ENCODE results near the gene SORCS2. TPM values are rescaled to one million over a fixed set of nuclear protein-coding genes. Genes with fewer than 3 reads are reported as not detected.

The SORCS2 gene
- total RNA-seq, 1 donor from 2014 or later: 13.4 TPM

DNA sequence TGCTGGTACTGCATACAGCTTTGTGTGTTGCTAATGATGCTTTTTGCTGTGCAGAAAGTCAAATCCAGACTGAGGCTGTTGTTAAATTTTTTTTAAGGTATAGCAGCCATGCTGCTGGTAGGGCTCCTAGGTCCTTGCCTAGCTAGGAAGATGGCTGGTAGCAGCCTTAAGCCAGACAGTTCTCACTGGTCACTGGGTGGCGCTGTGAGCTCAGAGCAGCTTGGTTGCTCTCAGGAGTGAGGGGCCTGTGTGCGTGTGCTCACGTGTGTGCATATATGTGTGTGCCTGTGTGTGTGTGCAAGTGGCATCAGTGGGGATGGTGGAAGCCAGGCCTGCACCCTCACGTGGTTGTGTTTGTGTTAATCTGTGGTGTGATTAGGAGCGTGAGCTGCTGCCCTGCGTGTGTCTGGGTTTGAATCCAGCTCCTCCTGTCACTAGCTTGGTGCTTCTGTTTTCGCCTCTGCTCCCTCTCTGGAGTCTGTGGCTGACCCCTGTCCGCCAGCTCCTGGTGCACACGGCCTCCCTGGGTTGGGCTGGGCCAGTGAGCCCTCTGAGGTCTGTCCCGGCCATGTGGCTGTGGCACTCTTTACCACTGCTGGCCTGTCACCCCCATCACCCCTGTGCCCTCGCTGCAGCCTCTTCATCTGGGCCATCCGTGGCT lies 46.1 kb downstream of the SORCS2 start:
- no peaks in the 10 kb centered on the region for H3K36me3 Mint-ChIP-seq
- H3K27me3 Mint-ChIP-seq: no peaks in the 10 kb centered on the region
- DNase-seq (ENCODE audit: extremely low spot score, unreplicated experiment): no peak
- peaks cover 31% of the 10 kb centered on the region for H3K4me1 Mint-ChIP-seq (ENCODE audit: unreplicated experiment)
- TF ChIP-seq, protein P1, sequence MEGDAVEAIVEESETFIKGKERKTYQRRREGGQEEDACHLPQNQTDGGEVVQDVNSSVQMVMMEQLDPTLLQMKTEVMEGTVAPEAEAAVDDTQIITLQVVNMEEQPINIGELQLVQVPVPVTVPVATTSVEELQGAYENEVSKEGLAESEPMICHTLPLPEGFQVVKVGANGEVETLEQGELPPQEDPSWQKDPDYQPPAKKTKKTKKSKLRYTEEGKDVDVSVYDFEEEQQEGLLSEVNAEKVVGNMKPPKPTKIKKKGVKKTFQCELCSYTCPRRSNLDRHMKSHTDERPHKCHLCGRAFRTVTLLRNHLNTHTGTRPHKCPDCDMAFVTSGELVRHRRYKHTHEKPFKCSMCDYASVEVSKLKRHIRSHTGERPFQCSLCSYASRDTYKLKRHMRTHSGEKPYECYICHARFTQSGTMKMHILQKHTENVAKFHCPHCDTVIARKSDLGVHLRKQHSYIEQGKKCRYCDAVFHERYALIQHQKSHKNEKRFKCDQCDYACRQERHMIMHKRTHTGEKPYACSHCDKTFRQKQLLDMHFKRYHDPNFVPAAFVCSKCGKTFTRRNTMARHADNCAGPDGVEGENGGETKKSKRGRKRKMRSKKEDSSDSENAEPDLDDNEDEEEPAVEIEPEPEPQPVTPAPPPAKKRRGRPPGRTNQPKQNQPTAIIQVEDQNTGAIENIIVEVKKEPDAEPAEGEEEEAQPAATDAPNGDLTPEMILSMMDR (conservative IDR thresholded peaks at IDR 0.05): peak; percentile 55
- H3K4me3 Mint-ChIP-seq: no peak overlapping the region
- no peaks in the 10 kb centered on the region for H3K9me3 Mint-ChIP-seq
- no peak overlapping the region for H3K27ac Mint-ChIP-seq

DNA sequence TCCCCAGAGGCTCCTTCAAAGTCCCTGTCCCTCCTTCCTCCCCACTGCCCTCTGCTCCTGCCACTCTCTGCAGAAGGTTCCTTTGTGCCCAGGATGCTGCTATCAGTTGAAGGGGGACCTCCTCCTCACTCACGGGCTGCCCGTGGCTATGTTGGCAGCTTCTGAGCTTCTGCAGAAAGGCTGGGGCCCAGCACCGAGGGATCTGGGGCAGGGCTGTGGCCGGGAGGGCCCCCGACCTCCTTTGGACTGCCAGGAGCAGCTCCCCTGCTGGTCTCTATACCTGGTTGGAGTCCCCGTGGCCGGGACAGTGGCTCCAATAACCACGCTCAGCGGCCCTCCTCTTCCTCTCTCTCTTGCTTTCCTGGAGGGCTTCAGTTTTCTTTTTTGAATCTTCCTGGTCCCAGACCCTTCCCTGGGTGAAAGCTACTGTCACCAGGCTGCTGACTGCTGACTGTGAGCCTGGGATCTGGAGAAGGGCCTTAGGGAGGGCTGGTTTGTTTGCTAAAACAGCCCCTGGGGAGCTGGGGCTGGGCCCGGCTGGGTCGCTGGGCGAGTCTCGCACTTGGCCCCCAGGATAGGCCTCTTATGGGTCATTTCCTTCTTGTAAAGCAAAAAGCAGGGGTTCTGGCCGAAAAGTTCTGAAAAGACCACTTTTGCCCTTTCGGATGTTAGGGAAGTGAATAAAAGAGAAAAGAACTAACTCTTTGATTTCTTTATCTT lies 46.9 kb downstream of the SORCS2 start:
- no peak for DNase-seq (ENCODE audit: extremely low spot score, unreplicated experiment)
- H3K36me3 Mint-ChIP-seq: no peaks in the 10 kb centered on the region
- H3K9me3 Mint-ChIP-seq: no peaks in the 10 kb centered on the region
- H3K27ac Mint-ChIP-seq: no peak overlapping the region
- no peaks in the 10 kb centered on the region for H3K27me3 Mint-ChIP-seq
- TF ChIP-seq, protein P1 (conservative IDR thresholded peaks at IDR 0.05): no peak
- H3K4me3 Mint-ChIP-seq: no peak overlapping the region
- peaks cover 31% of the 10 kb centered on the region for H3K4me1 Mint-ChIP-seq (ENCODE audit: unreplicated experiment)

DNA sequence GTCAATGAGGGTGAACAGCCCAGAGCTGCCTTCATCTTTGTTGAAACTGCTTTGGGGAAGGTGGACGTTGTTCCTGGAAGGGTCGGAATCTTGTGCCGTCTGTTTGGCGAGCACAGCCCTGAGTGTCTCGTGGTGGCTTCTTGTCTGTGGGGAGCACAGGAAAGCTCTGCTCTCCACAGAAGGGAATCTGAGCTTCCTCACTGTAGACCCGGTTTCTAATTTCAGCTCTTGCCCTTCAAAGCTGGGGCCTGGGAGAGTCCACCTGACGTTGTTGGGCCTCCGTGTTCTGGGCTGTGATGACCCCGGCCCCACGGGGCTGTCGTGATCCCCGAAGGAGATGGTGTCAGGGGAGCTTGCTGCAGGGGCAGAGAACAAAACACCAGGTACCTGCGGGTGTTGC lies 47.5 kb downstream of the SORCS2 start:
- Mint-ChIP-seq H3K36me3 (no peaks in the 10 kb centered on the region), H3K4me3 (no peak overlapping the region), H3K4me1 (ENCODE audit: unreplicated experiment) (peaks cover 31% of the 10 kb centered on the region), H3K27me3 (no peaks in the 10 kb centered on the region), H3K27ac (no peak overlapping the region), H3K9me3 (no peaks in the 10 kb centered on the region)
- TF ChIP-seq, protein P1 (conservative IDR thresholded peaks at IDR 0.05): no peak
- no peak for DNase-seq (ENCODE audit: extremely low spot score, unreplicated experiment)

DNA sequence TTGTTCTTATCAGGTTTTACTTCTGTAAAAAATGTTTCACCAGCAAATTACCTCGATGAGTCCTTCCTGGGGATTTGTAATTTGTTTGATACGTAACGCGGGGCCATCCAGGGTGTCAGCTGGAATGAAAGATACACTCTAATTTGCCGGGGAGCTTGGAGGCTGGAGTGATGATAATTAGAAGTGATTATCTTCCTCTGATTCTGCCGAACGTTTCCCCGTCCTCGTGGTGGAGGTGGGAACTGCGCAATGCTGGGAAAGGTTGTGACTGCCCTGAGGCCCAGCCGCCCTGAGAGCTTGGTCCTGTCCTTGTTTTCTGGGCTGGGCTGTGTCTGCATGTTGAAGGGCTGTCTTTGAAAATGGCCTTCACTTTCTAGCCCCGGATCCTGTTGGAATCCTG lies 48.0 kb downstream of the SORCS2 start:
- TF ChIP-seq, protein P1 (conservative IDR thresholded peaks at IDR 0.05): peak; percentile 56
- Mint-ChIP-seq H3K36me3 (no peaks in the 10 kb centered on the region), H3K4me3 (no peak overlapping the region), H3K27ac (peak overlapping the region; percentile 41), H3K4me1 (ENCODE audit: unreplicated experiment) (peaks cover 31% of the 10 kb centered on the region), H3K9me3 (no peaks in the 10 kb centered on the region), H3K27me3 (no peaks in the 10 kb centered on the region)
- DNase-seq (ENCODE audit: extremely low spot score, unreplicated experiment): no peak

DNA sequence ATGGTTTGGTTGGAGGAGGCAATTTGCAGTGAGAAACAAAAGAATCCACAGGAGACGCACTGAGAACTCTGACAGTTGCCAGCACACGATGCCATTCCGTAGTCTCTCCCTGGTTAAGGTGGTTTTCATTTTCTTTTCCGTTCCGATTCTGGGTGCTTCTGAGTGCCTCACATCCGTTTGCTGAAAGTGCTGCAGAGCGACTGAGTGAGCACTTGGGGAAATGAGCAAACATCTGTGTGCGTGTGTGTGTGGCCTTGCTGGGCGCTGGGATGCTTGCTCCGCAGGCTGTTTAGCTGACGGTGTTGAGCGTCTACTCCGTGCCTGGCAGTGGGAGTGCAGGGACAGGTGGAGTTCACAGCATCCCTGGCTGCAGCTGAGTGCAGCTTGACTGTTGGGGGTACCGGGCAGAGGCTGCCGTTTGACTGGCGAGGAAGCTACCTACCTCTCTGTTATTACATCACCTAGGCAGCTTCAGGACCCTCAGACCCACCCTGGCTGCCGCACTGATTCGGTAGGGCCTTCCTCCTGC lies 49.3 kb downstream of the SORCS2 start:
- no peak for DNase-seq (ENCODE audit: extremely low spot score, unreplicated experiment)
- Mint-ChIP-seq H3K27ac (no peak overlapping the region), H3K4me3 (no peak overlapping the region), H3K36me3 (no peaks in the 10 kb centered on the region), H3K27me3 (no peaks in the 10 kb centered on the region), H3K9me3 (no peaks in the 10 kb centered on the region), H3K4me1 (ENCODE audit: unreplicated experiment) (peaks cover 25% of the 10 kb centered on the region)
- TF ChIP-seq, protein P1 (conservative IDR thresholded peaks at IDR 0.05): no peak
